Retinal pigment epithelial cell (primary cell): ENCODE results near the gene AKAP6.

Experiments used
- DNase-seq: peaks from one replicate; pipeline ENCODE4 v3.0.0-alpha.2; 2010; ENCODE audit warnings: low read depth
- H3K4me3 ChIP-seq: 2 replicates; pipeline ENCODE4 v1.5.1; 2011; ENCODE audit warnings: mild to moderate bottlenecking, low read length, control low read depth, moderate library complexity
- TF ChIP-seq, protein P1 (sequence below): conservative IDR thresholded peaks from 2 replicates; pipeline ENCODE4 v1.5.1; 2011; ENCODE audit warnings: low read depth, low read length, control low read depth, inconsistent platforms

The AKAP6 gene

DNA sequence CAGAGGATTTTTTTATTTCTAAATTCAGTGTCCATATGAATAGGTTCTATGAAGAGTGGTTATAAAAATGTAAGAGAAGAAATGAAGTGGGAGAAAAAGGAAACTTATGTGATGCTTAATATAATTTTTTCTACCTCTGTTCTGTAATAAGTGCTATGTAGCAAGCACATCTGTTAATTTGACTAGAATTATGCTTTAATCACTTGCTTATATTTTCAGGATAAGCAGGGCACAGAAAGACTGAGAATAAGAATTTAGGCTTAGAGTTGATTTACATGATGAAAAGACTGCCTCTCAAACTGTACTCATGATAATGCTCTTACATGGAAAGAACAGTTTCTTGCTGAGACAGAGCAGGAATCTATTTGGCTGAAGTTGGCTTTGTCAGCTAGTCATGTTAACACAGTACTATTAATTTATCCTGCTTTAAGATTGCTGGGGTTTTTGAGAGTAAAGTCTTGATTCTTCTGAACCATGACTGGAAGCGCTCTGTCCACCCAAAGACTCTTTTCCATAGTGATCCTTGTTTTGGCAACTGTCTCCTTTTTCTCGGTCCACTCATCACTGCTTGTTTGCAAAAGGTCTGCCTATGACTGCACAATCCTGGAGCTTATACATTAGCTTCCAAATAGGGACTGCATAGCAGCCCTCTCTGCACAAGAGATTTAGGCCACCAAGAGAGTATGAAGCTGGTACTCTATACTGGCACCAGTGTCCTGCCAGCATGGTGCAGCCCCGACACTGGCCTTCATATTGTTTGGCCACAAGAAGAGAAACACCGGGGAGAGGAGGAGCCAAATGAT lies 98.8 kb downstream of the AKAP6 start:
- no peak for DNase-seq
- TF ChIP-seq, protein P1, sequence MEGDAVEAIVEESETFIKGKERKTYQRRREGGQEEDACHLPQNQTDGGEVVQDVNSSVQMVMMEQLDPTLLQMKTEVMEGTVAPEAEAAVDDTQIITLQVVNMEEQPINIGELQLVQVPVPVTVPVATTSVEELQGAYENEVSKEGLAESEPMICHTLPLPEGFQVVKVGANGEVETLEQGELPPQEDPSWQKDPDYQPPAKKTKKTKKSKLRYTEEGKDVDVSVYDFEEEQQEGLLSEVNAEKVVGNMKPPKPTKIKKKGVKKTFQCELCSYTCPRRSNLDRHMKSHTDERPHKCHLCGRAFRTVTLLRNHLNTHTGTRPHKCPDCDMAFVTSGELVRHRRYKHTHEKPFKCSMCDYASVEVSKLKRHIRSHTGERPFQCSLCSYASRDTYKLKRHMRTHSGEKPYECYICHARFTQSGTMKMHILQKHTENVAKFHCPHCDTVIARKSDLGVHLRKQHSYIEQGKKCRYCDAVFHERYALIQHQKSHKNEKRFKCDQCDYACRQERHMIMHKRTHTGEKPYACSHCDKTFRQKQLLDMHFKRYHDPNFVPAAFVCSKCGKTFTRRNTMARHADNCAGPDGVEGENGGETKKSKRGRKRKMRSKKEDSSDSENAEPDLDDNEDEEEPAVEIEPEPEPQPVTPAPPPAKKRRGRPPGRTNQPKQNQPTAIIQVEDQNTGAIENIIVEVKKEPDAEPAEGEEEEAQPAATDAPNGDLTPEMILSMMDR: no peak
- H3K4me3 ChIP-seq: no peak overlapping the region

GRCh38 chr14:32428875-32429274 lies 99.8 kb downstream of the AKAP6 start:
- DNase-seq: no peak
- H3K4me3 ChIP-seq: no peak overlapping the region
- TF ChIP-seq, protein P1: no peak

DNA sequence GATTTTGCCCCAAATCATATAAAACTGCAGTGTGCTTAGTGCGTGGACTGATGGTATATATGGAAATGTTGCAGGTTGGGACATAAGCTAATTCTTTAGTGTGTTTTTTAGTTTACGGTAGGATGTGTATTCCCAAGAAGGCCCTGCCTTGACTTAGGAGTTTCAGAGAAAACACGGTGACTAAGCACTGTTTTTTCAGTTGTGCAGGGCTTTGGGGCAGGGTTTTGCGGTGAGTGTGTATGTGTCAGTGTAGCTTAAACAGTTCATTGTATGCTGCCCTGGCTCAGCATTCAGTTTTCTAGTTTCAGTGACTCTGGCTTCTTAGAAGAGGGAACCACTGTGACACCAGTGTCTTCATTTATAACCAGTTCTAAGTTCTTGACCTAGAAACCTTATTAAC lies 101.2 kb downstream of the AKAP6 start:
- H3K4me3 ChIP-seq: no peak overlapping the region
- TF ChIP-seq, protein P1: no peak
- DNase-seq: no peak

- H3K4me3 ChIP-seq: no peak overlapping the region
- TF ChIP-seq, protein P1: no peak
- no peak for DNase-seq
Observed at GRCh38 chr14:32432813-32433538, 103.9 kb downstream of the AKAP6 start.

DNA sequence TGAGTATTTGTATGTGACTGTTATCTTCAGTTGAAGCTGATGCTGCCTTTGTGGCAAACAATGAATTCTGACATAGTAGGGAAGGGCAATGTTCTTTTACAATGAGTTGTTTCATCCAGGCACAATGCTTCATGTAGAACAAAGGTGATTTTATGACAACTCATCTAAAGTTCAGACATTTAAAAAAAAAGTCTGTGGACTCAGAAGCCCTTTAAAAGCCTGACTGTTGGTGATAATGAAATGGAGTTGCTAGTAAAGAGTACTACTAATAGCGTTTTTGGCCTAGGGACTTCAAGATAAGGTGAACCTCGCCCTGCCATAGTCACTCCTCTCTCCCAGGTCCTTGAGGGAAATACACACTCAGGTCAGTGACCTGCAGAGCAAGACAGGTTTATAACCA lies 105.1 kb downstream of the AKAP6 start:
- H3K4me3 ChIP-seq: no peak overlapping the region
- DNase-seq: no peak
- TF ChIP-seq, protein P1: no peak

GRCh38 chr14:32434880-32435279 lies 105.8 kb downstream of the AKAP6 start:
- no peak overlapping the region for H3K4me3 ChIP-seq
- TF ChIP-seq, protein P1: no peak
- no peak for DNase-seq
